Activated CD4-positive, alpha-beta T cell treated with anti-CD3 and anti-CD28 coated beads, Interleukin-2, Interleukin-4, amounts not matched to agents 100 ng/mL and 50 ng/mL, durations not matched to agents 16 hours and 8 hours (primary cell): ENCODE measurements around the gene HOXD4.

Source experiments
- DNase-seq: peaks from one replicate; pipeline ENCODE4 v3.0.0-alpha.2; 2020; ENCODE audit warnings: low spot score

HOXD4 gene

DNA sequence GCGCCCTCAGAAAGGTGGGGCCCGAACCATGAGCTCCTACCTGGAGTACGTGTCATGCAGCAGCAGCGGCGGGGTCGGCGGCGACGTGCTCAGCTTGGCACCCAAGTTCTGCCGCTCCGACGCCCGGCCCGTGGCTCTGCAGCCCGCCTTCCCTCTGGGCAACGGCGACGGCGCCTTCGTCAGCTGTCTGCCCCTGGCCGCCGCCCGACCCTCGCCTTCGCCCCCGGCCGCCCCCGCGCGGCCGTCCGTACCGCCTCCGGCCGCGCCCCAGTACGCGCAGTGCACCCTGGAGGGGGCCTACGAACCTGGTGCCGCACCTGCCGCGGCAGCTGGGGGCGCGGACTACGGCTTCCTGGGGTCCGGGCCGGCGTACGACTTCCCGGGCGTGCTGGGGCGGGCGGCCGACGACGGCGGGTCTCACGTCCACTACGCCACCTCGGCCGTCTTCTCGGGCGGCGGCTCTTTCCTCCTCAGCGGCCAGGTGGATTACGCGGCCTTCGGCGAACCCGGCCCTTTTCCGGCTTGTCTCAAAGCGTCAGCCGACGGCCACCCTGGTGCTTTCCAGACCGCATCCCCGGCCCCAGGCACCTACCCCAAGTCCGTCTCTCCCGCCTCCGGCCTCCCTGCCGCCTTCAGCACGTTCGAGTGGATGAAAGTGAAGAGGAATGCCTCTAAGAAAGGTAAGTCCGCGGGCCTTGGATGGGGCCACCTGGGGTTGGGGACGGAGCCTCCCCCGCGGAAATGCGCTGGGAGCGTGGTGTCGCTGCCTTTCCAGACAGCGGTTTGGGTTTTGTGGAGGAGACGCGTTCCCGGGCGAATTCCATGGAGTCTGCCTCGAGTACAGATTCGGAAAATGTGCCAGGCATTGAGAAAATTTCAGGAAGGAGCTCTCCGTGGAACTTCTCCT lies 37.7 kb downstream of the HOXD4 start:
- DNase-seq: no peak

DNA sequence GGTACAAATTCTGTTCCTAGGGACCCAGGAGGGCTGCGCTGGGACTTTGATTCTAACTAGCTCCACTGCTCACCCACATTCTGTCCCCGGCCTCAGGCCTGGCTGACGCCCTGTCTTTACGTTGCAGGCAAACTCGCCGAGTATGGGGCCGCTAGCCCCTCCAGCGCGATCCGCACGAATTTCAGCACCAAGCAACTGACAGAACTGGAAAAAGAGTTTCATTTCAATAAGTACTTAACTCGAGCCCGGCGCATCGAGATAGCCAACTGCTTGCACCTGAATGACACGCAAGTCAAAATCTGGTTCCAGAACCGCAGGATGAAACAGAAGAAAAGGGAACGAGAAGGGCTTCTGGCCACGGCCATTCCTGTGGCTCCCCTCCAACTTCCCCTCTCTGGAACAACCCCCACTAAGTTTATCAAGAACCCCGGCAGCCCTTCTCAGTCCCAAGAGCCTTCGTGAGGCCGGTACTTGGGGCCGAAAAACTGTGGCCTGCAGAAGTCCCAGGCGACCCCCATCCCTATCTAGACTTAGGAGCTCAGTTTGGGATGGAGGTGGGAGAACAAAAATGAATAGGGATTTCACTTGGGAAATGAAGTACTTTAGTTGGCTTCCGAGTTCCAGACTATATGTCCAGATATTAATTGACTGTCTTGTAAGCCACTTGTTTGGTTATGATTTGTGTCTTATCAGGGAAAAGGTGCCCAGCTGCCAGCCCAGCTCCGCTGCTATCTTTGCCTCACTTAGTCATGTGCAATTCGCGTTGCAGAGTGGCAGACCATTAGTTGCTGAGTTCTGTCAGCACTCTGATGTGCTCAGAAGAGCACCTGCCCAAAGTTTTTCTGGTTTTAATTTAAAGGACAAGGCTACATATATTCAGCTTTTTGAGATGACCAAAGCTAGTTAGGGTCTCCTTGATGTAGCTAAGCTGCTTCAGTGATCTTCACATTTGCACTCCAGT lies 38.6 kb downstream of the HOXD4 start:
- DNase-seq: no peak

DNA sequence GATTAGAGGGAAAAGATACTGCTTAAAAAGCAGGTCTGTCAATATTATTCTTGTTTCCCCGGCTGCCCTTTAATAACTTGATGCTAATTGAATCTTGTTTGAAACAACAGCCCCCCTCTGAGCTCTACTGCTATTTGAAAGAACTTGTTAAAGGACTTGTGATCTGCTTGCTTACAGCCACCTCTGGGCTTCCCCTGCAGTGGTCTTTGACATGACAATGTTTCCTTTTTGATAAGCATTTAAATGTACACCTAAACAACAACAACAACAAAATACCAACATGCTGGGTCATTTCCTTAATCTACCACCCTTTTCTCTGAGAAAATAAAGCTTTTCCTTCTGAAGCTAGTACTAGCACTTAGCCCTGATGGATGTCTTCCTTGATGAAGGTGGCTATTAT lies 41.0 kb downstream of the HOXD4 start:
- no peak for DNase-seq

DNA sequence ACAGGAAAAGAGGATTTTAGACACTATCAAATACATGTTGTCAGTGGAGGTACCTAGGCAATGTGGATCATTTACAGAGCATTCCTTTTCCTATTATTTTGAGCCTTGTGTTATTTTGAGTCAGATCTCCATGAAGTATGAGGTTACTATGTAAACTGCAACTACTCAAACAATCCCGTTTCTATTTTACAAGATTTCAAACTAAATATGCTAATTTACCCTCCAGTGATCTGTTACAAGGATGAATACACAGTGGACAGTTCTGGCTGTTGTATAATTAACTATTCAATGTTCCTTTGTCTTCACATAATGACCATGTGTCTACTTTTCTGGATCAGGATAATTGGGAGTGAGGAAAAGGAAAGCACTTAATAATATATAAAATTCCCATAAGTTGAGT lies 41.7 kb downstream of the HOXD4 start:
- DNase-seq: no peak

DNA sequence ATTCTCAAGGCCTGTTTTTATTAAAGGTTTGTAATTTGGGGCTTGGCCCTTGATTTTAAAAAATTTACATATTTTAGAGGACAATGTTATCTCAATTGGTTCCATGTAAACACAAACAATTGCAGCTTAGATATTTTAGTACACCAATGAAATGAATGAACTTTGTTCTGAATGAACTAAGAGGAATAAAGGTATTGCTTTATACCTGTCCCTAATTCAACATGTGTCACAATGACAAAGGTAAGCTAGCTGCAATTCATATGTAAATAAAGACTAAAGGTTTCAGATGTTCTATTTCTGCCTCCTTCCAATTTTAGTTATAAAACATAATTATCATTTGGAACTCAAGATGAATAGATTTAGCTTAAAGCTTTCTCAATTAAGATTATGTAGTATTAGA lies 48.6 kb downstream of the HOXD4 start:
- DNase-seq: no peak

DNA sequence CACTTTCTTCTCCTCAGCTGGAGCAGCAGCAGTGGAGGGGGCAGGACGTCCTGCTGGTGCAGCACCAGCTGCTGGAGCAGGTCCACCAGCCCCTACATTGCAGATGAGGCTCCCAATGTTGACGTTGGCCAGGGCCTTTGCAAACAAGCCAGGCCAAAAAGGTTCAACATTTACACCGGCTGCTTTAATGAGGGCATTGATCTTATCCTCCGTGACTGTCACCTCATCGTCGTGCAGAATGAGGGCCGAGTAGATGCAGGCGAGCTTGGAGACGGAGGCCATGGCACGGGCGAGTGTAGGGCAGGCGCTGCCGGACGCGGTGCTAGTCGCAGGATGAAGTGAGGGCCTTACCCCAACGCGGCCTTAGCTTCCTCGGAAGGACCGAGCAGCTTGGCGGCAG lies 49.6 kb downstream of the HOXD4 start:
- no peak for DNase-seq

DNA sequence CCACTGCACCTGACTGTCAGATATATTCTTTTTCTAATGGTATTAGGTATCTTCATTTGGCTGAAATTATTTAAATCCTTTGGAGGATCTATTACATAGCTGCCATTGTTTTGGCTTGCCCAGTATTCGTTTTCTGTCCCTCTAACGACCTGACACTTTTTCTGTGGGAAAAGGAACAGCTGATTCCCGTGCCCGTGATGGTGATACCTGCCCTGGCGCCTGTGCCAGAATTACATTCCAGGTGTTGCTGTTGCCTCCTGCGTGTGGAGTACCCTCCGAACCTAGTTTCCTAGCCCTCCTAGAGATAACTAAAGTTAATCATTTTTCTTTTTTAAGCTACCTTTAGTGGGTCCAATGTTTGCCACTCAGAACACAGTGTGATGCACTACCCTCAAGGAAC lies 51.1 kb downstream of the HOXD4 start:
- DNase-seq: no peak
